ENCODE data around the gene TRMT112.

The TRMT112 gene

GRCh38 chr11:64291752-64292459 lies 25.5 kb downstream of the TRMT112 start:
- no peak for DNase-seq (ENCODE audit: low read depth)

- no peak for DNase-seq (ENCODE audit: low read depth)
Observed at GRCh38 chr11:64291262-64291751, 26.1 kb downstream of the TRMT112 start, which contains the start of gene KCNK4. Gene KCNK4 (plus strand): TSS chr11:64291302. CDS start chr11:64293019, 1,717 bp downstream.

GRCh38 chr11:64290352-64291261 lies 26.8 kb downstream of the TRMT112 start:
- DNase-seq (ENCODE audit: low read depth): no peak

- no peak for DNase-seq (ENCODE audit: low read depth)
Observed at GRCh38 chr11:64289002-64289564, 28.3 kb downstream of the TRMT112 start.

GRCh38 chr11:64288353-64288750 lies 29.0 kb downstream of the TRMT112 start:
- no peak for DNase-seq (ENCODE audit: low read depth)

- DNase-seq (ENCODE audit: low read depth): no peak
Observed at GRCh38 chr11:64287676-64288352, 29.5 kb downstream of the TRMT112 start.

GRCh38 chr11:64286801-64287159 lies 30.6 kb downstream of the TRMT112 start:
- no peak for DNase-seq (ENCODE audit: low read depth)

GRCh38 chr11:64285885-64286800 lies 31.2 kb downstream of the TRMT112 start:
- DNase-seq (ENCODE audit: low read depth): no peak

GRCh38 chr11:64284962-64285884 lies 32.1 kb downstream of the TRMT112 start, which contains the start of gene GPR137:
Gene GPR137 (plus strand): TSS chr11:64285848. CDS start chr11:64286525, 677 bp downstream.
- DNase-seq (ENCODE audit: low read depth): peak; percentile 59

- DNase-seq (ENCODE audit: low read depth): peak; percentile 88
Observed at GRCh38 chr11:64284048-64284961, 33.1 kb downstream of the TRMT112 start, which contains the start of gene BAD. Gene BAD (minus strand): TSS chr11:64284665. CDS start chr11:64284368, 297 bp downstream.

- DNase-seq (ENCODE audit: low read depth): no peak
Observed at GRCh38 chr11:64283092-64283491, 34.3 kb downstream of the TRMT112 start.

- DNase-seq (ENCODE audit: low read depth): no peak
Observed at GRCh38 chr11:64281957-64282770, 35.2 kb downstream of the TRMT112 start.

- no peak for DNase-seq (ENCODE audit: low read depth)
Observed at GRCh38 chr11:64278576-64279190, 38.7 kb downstream of the TRMT112 start.

GRCh38 chr11:64276653-64277431 lies 40.5 kb downstream of the TRMT112 start:
- DNase-seq (ENCODE audit: low read depth): peak; percentile 79

GRCh38 chr11:64275841-64276240 lies 41.5 kb downstream of the TRMT112 start:
- DNase-seq (ENCODE audit: low read depth): no peak

Measured in fibroblast of gingiva (primary cell).